MM.1S (cell line): ENCODE measurements around the gene TMEM25.

Experiments
- CTCF ChIP-seq: fragments of 300-600 bp; sonication (generic); IDR thresholded peaks from 2 replicates; pipeline ENCODE4 v1.5.1; 2016; ENCODE audit warnings: antibody characterized with exemption, low read length, mixed read lengths
- EZH2 ChIP-seq: fragments of 300-600 bp; sonication (generic); optimal IDR thresholded peaks from 2 replicates; pipeline ENCODE3; 2017; ENCODE audit warnings: low read depth, mild to moderate bottlenecking, antibody characterized with exemption, low read length, mixed read lengths
- EZH2phosphoT487 ChIP-seq: fragments of 300-600 bp; sonication (generic); IDR thresholded peaks from 2 replicates; pipeline ENCODE4 v1.6.1; 2018; ENCODE audit warnings: antibody characterized with exemption, low read length

- TF ChIP-seq CTCF (no peak), EZH2 (no peak), EZH2phosphoT487 (no peak)
Observed at GRCh38 chr11:118529584-118530175, 1.3 kb upstream of the TMEM25 start.
